Measurements from ENCODE around the gene KCNN1. TPM values are rescaled to one million over a fixed set of nuclear protein-coding genes. Genes with fewer than 3 reads are reported as not detected.

Gene KCNN1
- total RNA-seq, 1 donor from 2014 or later, result not detected

- no peak for TF ChIP-seq CTCF (conservative IDR thresholded peaks at IDR 0.05; ENCODE audit: low read depth, low read length)
- DNase-seq (ENCODE audit: low read depth), result no peak
- no peak overlapping the region for H3K4me3 ChIP-seq (ENCODE audit: low read depth, low read length)
These were observed 46.6 kb downstream of the KCNN1 start for GRCh38 chr19:18013210-18014111.

DNA sequence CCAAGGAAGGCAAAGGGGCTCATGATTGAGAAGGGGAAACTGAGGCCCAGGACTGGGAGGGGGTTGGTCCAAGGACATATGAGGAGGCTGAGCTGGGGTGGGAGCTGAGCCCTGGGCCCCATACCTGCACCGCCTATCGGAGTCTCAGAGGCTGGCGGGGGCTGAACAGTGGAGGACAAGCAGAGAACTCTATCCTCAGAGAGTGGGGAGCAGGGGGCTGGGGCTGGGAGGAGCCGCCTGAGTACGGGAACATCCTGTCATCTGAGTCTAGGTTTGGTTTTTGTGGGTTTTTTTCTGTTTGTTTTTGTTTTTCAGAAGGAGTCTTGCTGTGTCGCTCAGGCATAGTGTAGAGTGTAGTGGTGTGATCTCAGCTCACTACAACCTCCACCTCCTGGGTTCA is 47.3 kb downstream of the KCNN1 start:
- TF ChIP-seq CTCF (conservative IDR thresholded peaks at IDR 0.05; ENCODE audit: low read depth, low read length), result no peak
- DNase-seq (ENCODE audit: low read depth), result no peak
- no peak overlapping the region for H3K4me3 ChIP-seq (ENCODE audit: low read depth, low read length)

DNA sequence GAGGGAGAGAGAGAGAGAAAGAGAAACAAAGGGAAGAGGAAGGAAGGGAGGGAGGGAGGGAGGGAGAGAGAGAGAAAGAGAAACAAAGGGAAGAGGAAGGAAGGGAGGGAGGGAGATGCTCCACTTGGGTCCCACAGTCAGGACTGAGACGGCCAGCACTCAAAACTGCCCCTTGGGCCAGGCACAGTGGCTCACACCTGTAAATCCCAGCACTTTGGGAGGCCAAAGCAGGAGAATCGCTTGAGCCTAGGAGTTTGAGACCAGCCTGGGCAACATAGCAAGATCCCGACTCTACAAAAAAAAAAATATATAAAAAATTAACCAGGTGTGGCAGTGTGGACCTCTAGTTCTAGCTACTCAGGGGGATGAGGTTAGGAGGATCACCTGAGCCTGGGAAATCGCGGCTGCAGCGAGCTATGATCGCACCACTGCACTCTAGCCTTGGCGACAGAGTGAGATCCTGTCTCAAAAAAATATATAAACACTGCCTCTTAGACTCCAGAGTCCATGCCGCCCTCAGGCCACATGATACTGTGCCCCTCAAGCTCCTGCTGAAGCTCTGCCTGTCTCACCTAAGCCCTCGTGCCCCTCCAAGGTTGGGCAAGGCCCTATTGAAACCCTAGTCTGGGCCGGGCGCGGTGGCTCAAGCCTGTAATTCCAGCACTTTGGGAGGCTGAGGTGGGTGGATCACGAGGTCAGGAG is 49.5 kb downstream of the KCNN1 start:
- H3K4me3 ChIP-seq (ENCODE audit: low read depth, low read length), result no peak overlapping the region
- no peak for TF ChIP-seq CTCF (conservative IDR thresholded peaks at IDR 0.05; ENCODE audit: low read depth, low read length)
- no peak for DNase-seq (ENCODE audit: low read depth)

- no peak for DNase-seq (ENCODE audit: low read depth)
- TF ChIP-seq CTCF (conservative IDR thresholded peaks at IDR 0.05; ENCODE audit: low read depth, low read length), result no peak
- no peak overlapping the region for H3K4me3 ChIP-seq (ENCODE audit: low read depth, low read length)
These were observed 50.6 kb downstream of the KCNN1 start for GRCh38 chr19:18017275-18018083.

- TF ChIP-seq CTCF (conservative IDR thresholded peaks at IDR 0.05; ENCODE audit: low read depth, low read length), result no peak
- no peak for DNase-seq (ENCODE audit: low read depth)
- H3K4me3 ChIP-seq (ENCODE audit: low read depth, low read length), result no peak overlapping the region
These were observed 53.5 kb downstream of the KCNN1 start for GRCh38 chr19:18020212-18021085.
